Muscle layer of duodenum (tissue), 2 donors: ENCODE data around the gene CHRM2.

Experiments used
- H3K27ac ChIP-seq: one replicate; pipeline ENCODE4 v1.7.0; 2013; ENCODE audit warnings: mild to moderate bottlenecking, low read length
- H3K27me3 ChIP-seq: one replicate; pipeline ENCODE4 v1.7.0; 2013; ENCODE audit warnings: low read depth, mild to moderate bottlenecking, control low read depth, low read length
- H3K36me3 ChIP-seq, 2 donors: one replicate each; pipeline ENCODE4 v1.7.0; 2013; ENCODE audit warnings: low read length in 2 of 2, control low read depth in 1 of 2, mild to moderate bottlenecking in 1 of 2; ENCODE audit not compliant: insufficient read depth in 2 of 2, control insufficient read depth in 1 of 2
- H3K4me1 ChIP-seq, 2 donors: one replicate each; pipeline ENCODE4 v1.7.0; 2013; ENCODE audit warnings: low read length in 2 of 2, mild to moderate bottlenecking in 2 of 2, control low read depth in 1 of 2, moderate library complexity in 1 of 2; ENCODE audit not compliant: insufficient read depth in 2 of 2, control insufficient read depth in 1 of 2
- H3K4me3 ChIP-seq, 2 donors: one replicate each; pipeline ENCODE4 v1.7.0; 2013; ENCODE audit warnings: low read length in 2 of 2, low read depth in 1 of 2, mild to moderate bottlenecking in 1 of 2
- H3K9me3 ChIP-seq, 2 donors: one replicate each; pipeline ENCODE4 v1.7.0; 2013; ENCODE audit warnings: low read length in 2 of 2, control low read depth in 1 of 2, mild to moderate bottlenecking in 1 of 2; ENCODE audit not compliant: control insufficient read depth in 1 of 2
- donor health status: healthy.

The CHRM2 gene

DNA sequence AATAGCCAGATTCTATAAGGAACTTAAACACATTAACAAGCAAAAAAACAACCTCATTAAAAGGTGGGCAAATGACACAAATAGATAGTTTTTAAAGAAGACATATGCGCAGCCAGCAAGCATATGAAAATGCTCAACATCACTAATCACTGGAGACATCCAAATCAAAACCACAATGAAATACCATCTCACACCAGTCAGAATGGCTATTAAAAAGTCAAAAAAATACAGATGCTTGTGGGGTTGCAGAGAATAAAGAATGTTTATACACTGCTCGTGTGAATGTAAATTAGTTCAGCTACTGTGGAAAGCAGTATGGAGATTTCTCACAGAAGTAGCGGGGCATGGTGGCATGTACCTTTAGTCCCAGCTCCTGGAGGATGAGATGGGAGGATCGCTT is 164.0 kb downstream of the CHRM2 start:
- H3K4me1 ChIP-seq: peaks cover 0 to 3% of the 10 kb centered on the region in 2 donors
- H3K4me3 ChIP-seq: no peak overlapping the region
- no peaks in the 10 kb centered on the region for H3K36me3 ChIP-seq
- H3K9me3 ChIP-seq: no peaks in the 10 kb centered on the region
- no peaks in the 10 kb centered on the region for H3K27me3 ChIP-seq
- H3K27ac ChIP-seq: no peak overlapping the region

DNA sequence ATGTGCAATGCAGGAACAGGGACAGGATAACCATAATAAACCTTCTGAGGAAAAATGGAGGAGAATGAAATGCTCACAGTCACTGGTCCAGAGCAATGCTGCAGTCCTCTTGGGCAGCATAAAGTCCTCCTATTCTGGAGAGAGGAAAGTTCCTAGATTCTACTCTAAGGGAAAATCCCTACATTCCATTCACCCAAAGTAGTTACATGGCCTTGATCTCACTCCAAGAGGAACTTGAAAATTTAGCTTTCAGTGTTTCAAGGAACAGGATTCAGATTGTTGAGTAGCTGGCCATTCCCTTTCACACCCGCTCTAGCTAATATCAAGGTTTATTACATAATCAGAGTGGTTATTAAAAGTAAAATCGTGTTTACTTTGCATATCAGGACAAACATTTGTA is 168.3 kb downstream of the CHRM2 start:
- no peaks in the 10 kb centered on the region for H3K36me3 ChIP-seq
- no peaks in the 10 kb centered on the region for H3K9me3 ChIP-seq
- no peak overlapping the region for H3K27ac ChIP-seq

DNA sequence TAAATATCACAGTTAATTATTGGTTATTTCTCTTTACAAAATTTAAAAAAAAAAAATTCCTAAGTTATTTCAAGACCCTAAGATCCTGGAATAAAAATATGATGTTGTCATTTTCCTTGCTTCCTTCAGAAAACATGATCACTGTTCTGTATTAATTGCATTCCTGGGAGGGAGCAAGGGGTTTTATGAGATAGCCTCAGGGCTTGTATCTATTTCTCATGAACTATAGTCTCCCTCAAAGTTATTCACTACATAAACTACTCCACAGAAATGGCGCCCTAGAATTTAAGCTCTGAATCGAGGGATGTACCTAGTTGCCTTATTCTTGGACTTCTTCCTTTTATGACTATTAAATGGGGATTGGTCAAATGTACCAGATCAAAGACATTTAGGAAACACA is 170.3 kb downstream of the CHRM2 start:
- no peaks in the 10 kb centered on the region for H3K27me3 ChIP-seq
- no peak overlapping the region for H3K4me3 ChIP-seq
- no peaks in the 10 kb centered on the region for H3K4me1 ChIP-seq
- H3K36me3 ChIP-seq: no peaks in the 10 kb centered on the region
- H3K27ac ChIP-seq: no peak overlapping the region
- H3K9me3 ChIP-seq: no peaks in the 10 kb centered on the region

More for the DNA sequence above, 168.3 kb downstream of the CHRM2 start:
- H3K4me3 ChIP-seq: no peak overlapping the region
- H3K27me3 ChIP-seq: no peaks in the 10 kb centered on the region
- H3K4me1 ChIP-seq: no peaks in the 10 kb centered on the region

DNA sequence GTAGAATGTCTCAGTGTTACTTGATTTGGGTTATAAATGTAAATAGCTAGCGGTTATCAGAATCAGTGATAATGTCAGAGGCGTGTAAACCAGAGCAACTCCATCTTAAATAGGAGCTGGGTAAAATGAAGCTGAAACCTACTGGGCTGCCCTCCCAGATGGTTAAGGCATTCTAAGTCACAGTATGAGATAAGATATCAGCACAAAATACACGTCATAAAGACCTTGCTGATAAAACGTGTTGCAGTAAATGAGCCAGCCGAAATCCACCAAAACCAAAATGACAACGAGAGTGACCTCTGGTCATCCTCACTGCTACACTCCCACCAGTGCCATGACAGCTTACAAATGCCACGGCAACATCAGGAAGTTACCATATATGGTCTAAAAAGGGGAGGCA is 172.3 kb downstream of the CHRM2 start:
- Histone ChIP-seq H3K27me3 (no peaks in the 10 kb centered on the region), H3K36me3 (no peaks in the 10 kb centered on the region), H3K27ac (no peak overlapping the region), H3K4me3 (no peak overlapping the region), H3K9me3 (no peaks in the 10 kb centered on the region), H3K4me1 (no peaks in the 10 kb centered on the region)

DNA sequence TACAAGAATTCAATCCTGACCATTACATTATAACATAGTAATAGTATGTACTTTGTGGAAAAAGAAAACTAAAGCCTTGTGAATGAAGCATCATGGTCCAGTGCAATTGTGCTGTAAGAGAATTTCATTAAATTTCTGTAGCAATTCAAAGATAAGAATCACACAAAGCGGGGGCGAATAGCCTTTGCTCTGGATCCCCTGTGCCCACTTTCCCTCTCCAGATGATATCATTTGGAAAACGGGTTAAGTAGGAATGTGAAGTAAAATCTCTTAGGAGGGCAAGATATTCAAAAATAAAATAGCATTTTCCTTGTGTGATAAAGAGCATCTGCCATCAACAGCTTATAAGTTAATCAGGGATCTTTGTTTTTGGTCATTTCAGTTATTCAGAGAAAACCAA is 177.1 kb downstream of the CHRM2 start:
- Histone ChIP-seq H3K36me3 (no peaks in the 10 kb centered on the region), H3K27ac (no peak overlapping the region), H3K4me3 (no peak overlapping the region), H3K27me3 (no peaks in the 10 kb centered on the region), H3K9me3 (no peaks in the 10 kb centered on the region), H3K4me1 (no peaks in the 10 kb centered on the region)

DNA sequence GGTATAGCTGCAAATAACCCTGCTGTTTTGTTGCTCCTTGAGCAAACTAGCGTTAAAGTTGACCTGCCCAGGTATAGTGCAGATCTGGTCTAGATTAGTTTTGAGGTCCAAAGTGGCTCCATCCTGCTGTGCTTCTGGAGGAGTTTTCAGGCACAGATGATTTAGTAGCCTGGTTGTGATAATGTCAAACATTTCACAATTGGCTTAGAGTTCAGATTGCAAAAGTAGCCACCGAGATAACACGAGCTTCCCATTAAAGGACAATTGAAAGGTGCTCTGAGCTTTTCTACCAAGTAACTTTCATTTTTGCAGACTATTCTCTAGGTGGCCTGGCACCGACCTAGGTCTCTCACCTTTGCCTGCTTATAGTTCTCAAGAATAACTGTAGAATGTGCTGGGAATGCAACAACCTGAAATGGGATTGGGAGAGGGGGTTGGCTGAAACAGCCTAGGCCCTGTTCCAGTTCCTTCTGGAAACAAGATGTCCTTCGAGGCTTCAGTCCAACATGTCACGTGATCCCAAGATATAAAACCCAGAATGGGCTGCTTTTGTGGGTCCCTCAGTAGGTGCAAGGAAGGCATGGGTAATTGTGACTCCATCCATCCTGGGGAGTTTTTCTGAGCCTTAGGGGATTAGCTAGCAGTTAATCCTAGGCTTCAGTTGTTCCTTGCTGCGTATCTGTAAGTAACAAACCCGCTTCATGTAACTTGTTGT is 201.0 kb downstream of the CHRM2 start:
- H3K4me3 ChIP-seq: no peak overlapping the region
- no peaks in the 10 kb centered on the region for H3K36me3 ChIP-seq
- no peaks in the 10 kb centered on the region for H3K9me3 ChIP-seq
- no peaks in the 10 kb centered on the region for H3K27me3 ChIP-seq
- H3K27ac ChIP-seq: no peak overlapping the region
- H3K4me1 ChIP-seq: no peaks in the 10 kb centered on the region
